HG02852 (cell line): Measurements from ENCODE around the gene DHX35.

Experiments used
- ATAC-seq: cut with Tn5 transposase; IDR thresholded peaks from one replicate; pipeline ENCODE4 v1.9.1; 2021; ENCODE audit warnings: mild to moderate bottlenecking, moderate library complexity; ENCODE audit not compliant: unreplicated experiment

Gene DHX35

DNA sequence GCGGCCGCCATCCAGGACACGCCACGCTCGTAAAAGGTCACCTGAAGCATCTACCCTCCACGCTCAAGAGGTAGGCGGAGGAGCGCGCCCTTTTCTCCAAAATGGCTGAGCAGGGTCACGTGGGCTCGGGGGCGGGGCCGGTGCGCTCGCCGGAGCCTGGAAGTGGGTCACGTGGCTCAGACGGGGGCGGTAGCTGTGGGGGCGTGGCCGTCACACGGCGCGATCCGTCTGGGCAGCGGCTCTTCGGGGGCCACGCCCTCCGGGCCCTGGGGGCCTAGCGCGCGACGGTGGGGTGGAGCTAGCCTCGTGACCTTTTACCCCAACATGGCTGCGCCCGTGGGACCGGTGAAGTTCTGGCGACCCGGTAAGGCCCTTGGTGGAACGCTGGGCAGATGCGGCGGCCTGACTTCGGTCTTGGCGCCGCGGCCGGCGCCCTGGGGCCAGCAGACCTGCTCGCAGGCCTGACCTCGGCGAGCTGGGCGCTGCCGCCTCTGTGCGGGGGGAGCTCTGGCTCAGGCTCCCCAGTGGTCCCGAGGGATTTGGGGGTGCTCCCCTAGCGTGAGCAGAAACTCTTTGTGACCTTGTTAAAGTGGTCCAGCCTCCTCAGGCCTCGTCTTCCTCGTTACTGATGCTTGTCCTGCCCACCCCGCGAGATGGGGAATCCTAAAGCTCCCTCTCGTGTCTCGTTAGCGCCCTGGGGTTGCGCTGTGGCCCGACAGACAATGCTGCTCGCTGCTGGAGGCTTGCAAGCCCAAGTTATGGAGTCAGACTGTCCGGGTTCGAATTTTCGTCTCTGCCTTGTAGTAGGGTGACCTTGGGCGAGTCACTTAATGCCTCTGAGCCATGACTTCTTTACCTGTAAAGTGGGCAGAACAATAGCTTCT lies at the start of gene DHX35:
DHX35 (plus strand) TSS at position 301 of the 884 bp plus-strand sequence; CDS start at position 325, 24 bp downstream.
- ATAC-seq: peak; percentile 98

DNA sequence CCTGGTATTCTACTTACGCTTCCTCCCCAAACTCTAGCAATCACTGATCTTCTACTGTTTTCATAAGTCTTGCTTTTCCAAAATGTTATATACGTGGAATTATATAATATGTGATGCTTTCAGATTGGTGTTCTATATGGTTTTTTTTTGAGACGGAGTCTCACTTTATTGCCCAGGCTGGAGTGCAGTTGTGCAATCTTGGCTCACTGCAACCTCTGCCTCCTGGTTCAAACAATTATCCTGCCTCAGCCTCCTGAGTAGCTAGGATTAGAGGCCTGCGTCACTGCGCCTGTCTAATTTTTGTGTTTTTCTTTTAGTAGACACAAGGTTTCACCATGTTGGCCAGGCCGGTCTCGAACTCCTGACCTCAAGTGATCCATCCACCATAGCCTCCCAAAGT lies 46.8 kb upstream of the DHX35 start:
- no peak for ATAC-seq

- no peak for ATAC-seq
These were observed 44.5 kb upstream of the DHX35 start for GRCh38 chr20:38917657-38918056.

DNA sequence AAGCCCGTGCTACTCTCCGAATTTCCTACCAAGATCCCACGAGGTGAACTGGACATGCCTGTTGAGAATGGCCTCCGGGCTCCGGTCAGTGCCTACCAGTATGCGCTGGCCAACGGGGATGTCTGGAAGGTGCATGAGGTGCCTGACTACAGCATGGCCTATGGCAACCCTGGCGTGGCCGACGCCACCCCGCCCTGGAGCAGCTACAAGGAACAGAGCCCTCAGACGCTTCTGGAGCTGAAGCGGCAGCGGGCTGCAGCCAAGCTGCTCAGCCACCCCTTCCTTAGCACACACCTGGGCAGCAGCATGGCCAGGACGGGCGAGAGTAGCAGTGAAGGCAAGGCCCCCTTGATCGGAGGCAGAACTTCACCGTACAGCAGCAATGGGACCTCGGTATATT lies 44.0 kb upstream of the DHX35 start:
- ATAC-seq: no peak

- ATAC-seq: no peak
These were observed 42.5 kb upstream of the DHX35 start for GRCh38 chr20:38919683-38920082.

DNA sequence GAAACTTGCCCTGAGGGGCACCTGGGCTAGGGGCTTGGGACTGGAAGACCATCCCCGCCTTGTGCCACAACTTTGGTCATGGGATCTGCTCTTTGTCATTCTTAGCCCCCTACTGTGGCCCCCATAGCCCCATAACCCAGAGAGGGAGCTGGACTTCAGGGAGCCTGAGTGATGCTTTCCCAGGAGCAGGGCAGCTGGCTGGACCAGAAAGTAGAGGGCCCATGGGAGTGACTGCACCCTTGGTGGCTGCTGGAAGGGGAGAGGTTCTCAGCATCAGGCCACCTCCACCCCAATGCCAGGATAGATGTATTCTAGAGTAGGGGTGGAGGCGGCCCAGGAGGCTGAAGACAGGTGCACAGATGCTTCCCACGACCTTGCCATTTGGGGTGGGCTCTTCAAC lies 41.7 kb upstream of the DHX35 start:
- no peak for ATAC-seq

DNA sequence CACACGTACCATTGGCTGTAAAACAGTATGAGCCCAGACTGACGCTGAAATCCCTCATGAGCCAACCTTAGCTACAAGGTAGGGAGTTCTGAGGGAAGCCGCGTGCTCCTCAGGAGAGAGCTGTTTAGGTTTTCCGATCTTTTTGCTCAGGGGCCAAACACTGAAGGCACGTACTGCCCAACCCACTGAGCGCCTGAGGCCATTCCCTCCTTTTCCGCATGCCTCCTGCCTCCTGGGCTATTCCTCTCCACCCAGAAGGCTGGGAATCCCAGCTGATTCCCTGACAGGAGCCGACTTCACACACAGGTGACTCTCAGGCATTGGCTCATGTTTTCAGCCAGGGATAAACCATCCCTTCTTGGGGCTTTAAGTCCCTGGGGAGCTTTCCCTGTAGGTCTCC lies 41.3 kb upstream of the DHX35 start:
- ATAC-seq: no peak

- ATAC-seq: no peak
These were observed 37.4 kb upstream of the DHX35 start for GRCh38 chr20:38924718-38925117.

DNA sequence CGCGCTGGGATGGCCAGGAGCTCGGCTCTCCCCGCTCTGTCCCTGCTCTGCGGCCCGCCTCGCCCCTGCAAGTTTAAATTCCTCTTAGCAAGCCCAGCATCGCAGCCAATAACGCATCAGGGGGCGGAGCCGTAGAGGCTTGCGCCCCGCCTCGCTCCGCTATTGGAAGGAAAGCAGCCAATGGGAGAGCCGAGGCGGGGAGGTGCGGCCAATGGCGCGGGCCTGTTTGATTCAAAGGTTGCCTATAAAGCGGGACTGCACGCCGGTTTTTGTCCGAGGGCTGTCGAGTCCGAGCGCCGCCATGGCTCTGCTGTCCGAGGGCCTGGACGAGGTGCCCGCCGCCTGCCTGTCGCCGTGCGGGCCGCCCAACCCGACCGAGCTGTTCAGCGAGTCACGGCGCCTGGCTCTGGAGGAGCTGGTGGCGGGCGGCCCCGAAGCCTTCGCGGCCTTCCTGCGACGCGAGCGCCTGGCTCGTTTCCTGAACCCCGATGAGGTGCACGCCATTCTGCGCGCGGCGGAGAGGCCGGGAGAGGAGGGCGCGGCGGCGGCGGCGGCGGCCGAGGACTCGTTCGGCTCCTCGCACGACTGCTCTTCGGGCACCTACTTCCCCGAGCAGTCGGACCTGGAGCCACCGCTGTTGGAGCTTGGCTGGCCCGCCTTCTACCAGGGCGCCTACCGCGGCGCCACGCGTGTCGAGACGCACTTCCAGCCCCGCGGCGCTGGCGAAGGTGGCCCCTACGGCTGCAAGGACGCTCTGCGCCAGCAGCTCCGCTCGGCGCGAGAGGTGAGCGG lies 35.8 kb upstream of the DHX35 start, which contains the start of gene FAM83D:
FAM83D (plus strand) TSS at position 276 of the 792 bp plus-strand sequence; CDS start at position 302, 26 bp downstream.
- ATAC-seq: peak; percentile 94

- peak; percentile 9 for ATAC-seq
These were observed 35.1 kb upstream of the DHX35 start for GRCh38 chr20:38926934-38927616.

- ATAC-seq: no peak
These were observed 34.1 kb upstream of the DHX35 start for GRCh38 chr20:38927902-38928578.

- no peak for ATAC-seq
These were observed 31.9 kb upstream of the DHX35 start for GRCh38 chr20:38930242-38930569.

GRCh38 chr20:38931984-38932383 lies 30.2 kb upstream of the DHX35 start:
- no peak for ATAC-seq

- no peak for ATAC-seq
These were observed 29.6 kb upstream of the DHX35 start for GRCh38 chr20:38932457-38933120.

DNA sequence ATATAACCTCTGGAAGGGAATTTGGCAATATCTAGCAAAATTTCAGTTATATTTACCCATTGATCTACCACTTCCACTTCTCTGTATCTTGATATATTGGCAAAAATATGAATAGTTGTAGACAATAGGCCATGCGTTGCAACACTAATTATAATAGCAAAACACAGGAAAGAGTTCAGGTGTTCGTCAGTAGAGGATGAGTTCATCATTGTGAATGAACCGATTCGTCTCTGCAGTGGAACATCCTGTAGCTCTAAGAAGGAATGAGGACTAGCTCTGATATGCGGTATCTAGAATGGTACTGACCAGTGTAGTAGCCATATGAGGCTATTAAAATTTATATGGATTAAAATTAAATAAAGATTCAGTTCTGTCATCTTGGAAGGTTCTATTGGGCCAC lies 27.6 kb upstream of the DHX35 start:
- ATAC-seq: no peak

DNA sequence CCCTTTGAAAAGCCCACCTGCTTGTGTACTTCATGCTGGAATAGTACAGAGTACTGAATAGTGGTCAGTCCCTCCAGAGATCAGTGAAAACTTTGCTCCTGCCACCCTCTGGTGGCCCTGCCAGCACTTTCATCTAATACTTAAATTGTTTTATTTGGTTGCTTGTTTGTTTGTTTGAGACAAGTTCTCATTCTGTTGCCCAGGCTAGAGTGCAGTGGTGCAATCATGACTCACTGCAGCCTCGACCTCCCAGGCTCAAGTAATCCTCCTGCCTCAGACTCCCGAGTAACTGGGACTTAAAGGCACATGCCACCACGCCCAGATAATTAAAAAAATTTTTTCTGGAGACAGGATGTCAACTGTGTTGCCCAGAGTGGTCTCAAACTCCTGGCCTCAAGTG lies 26.9 kb upstream of the DHX35 start:
- ATAC-seq: no peak

- no peak for ATAC-seq
These were observed 26.2 kb upstream of the DHX35 start for GRCh38 chr20:38935967-38936407.

DNA sequence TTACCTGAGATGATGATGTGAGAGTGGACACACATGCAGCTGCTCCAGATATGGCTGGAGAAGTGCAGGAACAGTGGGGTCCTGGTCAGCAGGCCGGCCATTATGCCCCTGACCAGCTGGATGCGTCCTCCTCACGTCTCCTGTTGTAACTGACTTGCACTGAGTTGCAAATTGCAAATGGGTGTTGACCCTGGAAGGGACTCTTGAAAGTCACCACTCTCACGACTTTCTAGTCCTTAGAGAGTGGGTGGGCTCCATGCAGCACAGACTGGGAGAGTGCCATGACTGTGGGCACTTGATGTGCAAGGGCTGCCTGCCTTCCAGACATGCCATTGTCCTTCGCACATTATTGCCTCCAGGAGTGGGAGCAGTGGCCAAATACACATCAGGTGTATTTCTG lies 25.1 kb upstream of the DHX35 start:
- ATAC-seq: no peak

GRCh38 chr20:38937978-38938473 lies 24.1 kb upstream of the DHX35 start:
- ATAC-seq: no peak

GRCh38 chr20:38939686-38940085 lies 22.5 kb upstream of the DHX35 start:
- ATAC-seq: no peak
